ENCODE measurements around the gene TMEM95. TPM values are rescaled to one million over a fixed set of nuclear protein-coding genes. Genes with fewer than 3 reads are reported as not detected.

Gene TMEM95
- polyA plus RNA-seq, 1 donor from 2014 or later = not detected

- H3K27ac ChIP-seq (ENCODE audit: low read length) = peak overlapping the region; percentile 93
- H3K9ac ChIP-seq (ENCODE audit: low read length) = peak overlapping the region; percentile 81
- no peaks in the 10 kb centered on the region for H3K9me3 ChIP-seq (ENCODE audit: low read length)
- peaks cover 9% of the 10 kb centered on the region for H3K79me2 ChIP-seq (replicated peaks; ENCODE audit: insufficient read depth, low read length)
- peak overlapping the region; percentile 49 for H3K4me2 ChIP-seq (ENCODE audit: low read length)
- H2AFZ ChIP-seq (ENCODE audit: low read depth, low read length) = peak overlapping the region; percentile 61
- no peaks in the 10 kb centered on the region for H4K20me1 ChIP-seq (ENCODE audit: insufficient read depth)
- no peaks in the 10 kb centered on the region for H3K9me2 ChIP-seq (ENCODE audit: insufficient read depth, low read length)
- H3K27me3 ChIP-seq (ENCODE audit: insufficient read depth, low read depth, low read length) = no peaks in the 10 kb centered on the region
- peak overlapping the region; percentile 92 for H3K4me3 ChIP-seq (ENCODE audit: low read length)
- TF ChIP-seq REST (IDR thresholded peaks at IDR 0.05; ENCODE audit: borderline replicate concordance) (peak; percentile 39), EZH2 (IDR thresholded peaks at IDR 0.05; ENCODE audit: borderline replicate concordance, insufficient read depth, low read length, poor library complexity, severe bottlenecking) (no peak), POLR2AphosphoS5 (IDR thresholded peaks at IDR 0.05) (peak; percentile 94), RAD21 (conservative IDR thresholded peaks at IDR 0.05) (no peak), SMC3 (conservative IDR thresholded peaks at IDR 0.05; ENCODE audit: poor library complexity) (no peak), TAF1 (IDR thresholded peaks at IDR 0.05; ENCODE audit: low read depth) (peak; percentile 86), MXI1 (conservative IDR thresholded peaks at IDR 0.05; ENCODE audit: poor library complexity, severe bottlenecking) (peak; percentile 82), EP300 (conservative IDR thresholded peaks at IDR 0.05; ENCODE audit: poor library complexity, severe bottlenecking) (peak; percentile 57), CTCF (IDR thresholded peaks at IDR 0.05; ENCODE audit: poor library complexity, severe bottlenecking) (peak; percentile 43)
- no peaks in the 10 kb centered on the region for H3K36me3 ChIP-seq (ENCODE audit: insufficient read depth, low read length)
- no peaks in the 10 kb centered on the region for H3F3A ChIP-seq (ENCODE audit: insufficient read depth, low read length, poor library complexity, severe bottlenecking)
These were observed 25.5 kb upstream of the TMEM95 start for GRCh38 chr17:7329374-7329996.

- no peaks in the 10 kb centered on the region for H4K20me1 ChIP-seq (ENCODE audit: insufficient read depth)
- peaks cover 9% of the 10 kb centered on the region for H3K79me2 ChIP-seq (replicated peaks; ENCODE audit: insufficient read depth, low read length)
- H3K27ac ChIP-seq (ENCODE audit: low read length) = peak overlapping the region; percentile 93
- H3K9ac ChIP-seq (ENCODE audit: low read length) = peak overlapping the region; percentile 81
- no peaks in the 10 kb centered on the region for H3F3A ChIP-seq (ENCODE audit: insufficient read depth, low read length, poor library complexity, severe bottlenecking)
- no peaks in the 10 kb centered on the region for H3K9me3 ChIP-seq (ENCODE audit: low read length)
- H3K4me3 ChIP-seq (ENCODE audit: low read length) = peak overlapping the region; percentile 92
- peak overlapping the region; percentile 61 for H2AFZ ChIP-seq (ENCODE audit: low read depth, low read length)
- H3K36me3 ChIP-seq (ENCODE audit: insufficient read depth, low read length) = no peaks in the 10 kb centered on the region
- TF ChIP-seq SMC3 (conservative IDR thresholded peaks at IDR 0.05; ENCODE audit: poor library complexity) (no peak), EP300 (conservative IDR thresholded peaks at IDR 0.05; ENCODE audit: poor library complexity, severe bottlenecking) (no peak), TAF1 (IDR thresholded peaks at IDR 0.05; ENCODE audit: low read depth) (peak; percentile 7)
- no peaks in the 10 kb centered on the region for H3K9me2 ChIP-seq (ENCODE audit: insufficient read depth, low read length)
- H3K27me3 ChIP-seq (ENCODE audit: insufficient read depth, low read depth, low read length) = no peaks in the 10 kb centered on the region
- peak overlapping the region; percentile 49 for H3K4me2 ChIP-seq (ENCODE audit: low read length)
These were observed 24.8 kb upstream of the TMEM95 start for GRCh38 chr17:7329997-7330637.

All from neural cell (in vitro differentiated cells).